ENCODE results near the gene GABBR2.

DNA sequence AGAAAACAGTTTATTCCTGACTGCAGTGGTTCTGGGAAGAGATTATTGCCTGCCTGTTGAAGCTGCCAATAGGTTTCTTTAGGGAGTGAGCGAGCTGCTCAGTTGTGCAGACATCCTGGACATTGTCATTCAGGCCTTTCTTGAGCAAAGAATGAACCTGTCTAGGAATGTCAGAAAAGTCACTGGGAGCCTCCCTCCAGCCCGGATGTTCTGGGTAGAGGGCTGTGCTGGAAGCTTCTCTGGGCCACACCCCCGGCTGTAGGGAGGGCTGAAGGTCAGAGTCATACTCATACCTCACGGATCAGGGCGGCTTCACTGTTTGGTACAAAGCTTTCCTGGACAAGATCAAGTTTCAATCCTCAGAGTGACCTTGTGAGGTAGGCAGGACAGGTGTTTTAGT lies 419.9 kb downstream of the GABBR2 start:
- TF ChIP-seq, protein P1, sequence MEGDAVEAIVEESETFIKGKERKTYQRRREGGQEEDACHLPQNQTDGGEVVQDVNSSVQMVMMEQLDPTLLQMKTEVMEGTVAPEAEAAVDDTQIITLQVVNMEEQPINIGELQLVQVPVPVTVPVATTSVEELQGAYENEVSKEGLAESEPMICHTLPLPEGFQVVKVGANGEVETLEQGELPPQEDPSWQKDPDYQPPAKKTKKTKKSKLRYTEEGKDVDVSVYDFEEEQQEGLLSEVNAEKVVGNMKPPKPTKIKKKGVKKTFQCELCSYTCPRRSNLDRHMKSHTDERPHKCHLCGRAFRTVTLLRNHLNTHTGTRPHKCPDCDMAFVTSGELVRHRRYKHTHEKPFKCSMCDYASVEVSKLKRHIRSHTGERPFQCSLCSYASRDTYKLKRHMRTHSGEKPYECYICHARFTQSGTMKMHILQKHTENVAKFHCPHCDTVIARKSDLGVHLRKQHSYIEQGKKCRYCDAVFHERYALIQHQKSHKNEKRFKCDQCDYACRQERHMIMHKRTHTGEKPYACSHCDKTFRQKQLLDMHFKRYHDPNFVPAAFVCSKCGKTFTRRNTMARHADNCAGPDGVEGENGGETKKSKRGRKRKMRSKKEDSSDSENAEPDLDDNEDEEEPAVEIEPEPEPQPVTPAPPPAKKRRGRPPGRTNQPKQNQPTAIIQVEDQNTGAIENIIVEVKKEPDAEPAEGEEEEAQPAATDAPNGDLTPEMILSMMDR (IDR thresholded peaks at IDR 0.05), result no peak
- TF ChIP-seq POLR2A (IDR thresholded peaks at IDR 0.05), result no peak

All from uterus (tissue), 2 donors.